Dedifferentiated amniotic fluid mesenchymal stem cell (primary cell): ENCODE measurements around the gene PCCB.
A peak's percentile ranks its signal among the peaks of the same experiment; 100 is the strongest.
"Not testable (repeated sequence)": the region's sequence is repeated elsewhere in the genome, so short reads cannot be mapped to it uniquely, and the experiment has no call there.

Source experiments
- DNase-seq: peaks from one replicate; pipeline ENCODE4 v3.0.0-alpha.2; 2016; ENCODE audit errors: extremely low spot score

The PCCB gene

DNA sequence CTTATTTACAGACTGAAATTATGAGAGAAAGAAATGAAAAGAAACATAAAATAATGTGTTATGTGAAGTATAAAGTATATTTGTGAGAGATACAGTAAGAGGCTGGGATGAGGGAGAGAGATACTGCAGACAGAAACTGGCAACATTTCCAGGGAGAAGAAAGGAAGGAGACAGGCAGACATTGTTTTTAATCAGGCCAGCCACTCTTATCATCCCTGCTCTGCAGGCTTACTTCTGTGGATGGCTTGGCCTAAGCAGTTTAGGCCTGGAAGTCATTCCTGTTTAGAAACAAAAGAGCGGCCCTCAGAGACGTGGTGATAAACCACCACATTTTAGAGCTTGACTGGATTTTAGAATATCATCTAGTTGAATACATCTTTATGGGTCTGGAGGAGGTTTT is 12.4 kb downstream of the PCCB start:
- DNase-seq, result no peak

DNA sequence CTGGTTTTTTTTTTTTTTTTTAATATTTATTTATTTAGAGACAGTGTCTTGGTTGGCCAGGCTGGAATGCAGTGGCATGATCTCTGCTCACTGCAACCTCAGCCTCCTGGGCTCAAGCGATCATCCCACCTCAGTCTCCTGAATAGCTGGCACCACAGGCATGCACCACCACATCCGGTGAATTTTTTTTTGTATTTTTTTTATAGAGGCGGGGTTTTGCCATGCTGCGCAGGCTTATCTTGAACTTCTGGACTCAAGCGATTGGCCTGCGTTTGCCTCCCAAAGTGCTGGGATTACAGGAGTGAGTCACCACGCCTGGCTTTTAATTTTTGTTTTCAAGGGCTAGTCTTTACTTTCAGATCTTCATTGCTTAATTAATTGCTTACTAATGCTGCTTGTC is 13.1 kb downstream of the PCCB start:
- no peak for DNase-seq

DNA sequence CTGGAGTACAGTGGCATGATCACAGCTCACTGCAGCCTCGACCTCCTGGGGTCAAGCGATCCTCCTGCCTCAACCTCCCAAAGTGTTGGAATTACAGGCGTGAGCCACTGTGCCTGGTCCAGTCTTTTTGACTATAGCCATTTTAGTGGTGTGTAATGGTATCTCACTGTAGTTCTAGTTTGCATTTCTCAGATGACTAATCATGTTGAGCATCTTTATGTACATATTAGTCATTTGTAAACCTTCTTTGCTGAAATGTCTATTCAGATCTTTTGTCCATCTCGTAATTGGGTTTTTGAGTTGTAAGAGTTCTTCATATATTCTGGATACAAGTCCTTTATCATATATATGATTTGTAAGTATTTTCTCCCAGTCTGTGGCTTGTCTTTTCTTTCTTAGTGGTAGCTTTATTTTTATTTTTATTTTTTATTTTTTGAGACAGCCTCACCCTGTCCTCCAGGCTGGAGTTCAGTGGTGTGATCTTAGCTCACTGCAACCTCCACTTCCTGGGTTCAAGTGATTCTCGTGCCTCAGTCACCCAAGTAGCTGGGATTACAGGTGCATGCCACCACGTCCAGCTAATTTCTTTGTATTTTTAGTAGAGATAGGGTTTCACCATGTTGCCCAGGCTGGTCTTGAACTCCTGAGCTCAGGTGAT is 16.5 kb downstream of the PCCB start:
- DNase-seq, result not testable (repeated sequence)

DNA sequence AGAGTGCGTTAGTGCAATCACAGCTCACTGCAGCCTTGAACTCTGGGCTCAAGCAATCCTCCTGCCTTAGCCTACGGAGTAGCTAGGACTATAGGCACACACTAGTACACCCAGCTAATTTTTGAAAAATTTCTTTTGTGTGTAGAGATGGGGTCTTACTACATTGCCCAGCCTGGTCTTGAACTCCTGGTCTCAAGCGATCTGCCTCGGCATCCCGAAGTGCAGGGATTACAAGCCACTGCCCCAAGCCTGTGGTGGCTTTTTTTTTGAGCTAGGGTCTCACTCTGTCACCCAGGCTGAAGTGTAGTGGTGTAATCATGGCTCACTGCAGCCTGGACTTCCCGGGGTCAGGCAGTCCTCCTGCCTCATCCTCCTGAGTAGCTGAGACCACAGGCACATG is 17.1 kb downstream of the PCCB start:
- DNase-seq, result no peak

DNA sequence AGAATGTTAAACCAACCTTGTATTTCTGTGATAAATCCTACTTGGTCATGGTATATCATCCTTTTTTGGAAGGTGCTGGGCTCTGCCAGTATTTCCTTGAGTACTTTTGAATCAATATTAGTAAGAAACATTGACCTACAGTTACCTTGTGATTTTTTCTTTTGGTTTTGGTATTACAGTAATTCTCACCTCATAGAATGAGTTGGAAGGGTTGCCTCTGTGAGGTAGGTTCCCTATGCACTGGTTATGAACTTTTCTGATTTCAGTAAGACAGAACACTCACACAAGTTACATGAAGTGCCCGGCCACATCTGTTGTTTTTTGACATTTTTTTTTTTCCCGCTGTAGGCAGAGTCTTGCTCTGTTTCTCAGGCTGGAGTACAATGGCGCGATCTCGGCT is 20.0 kb downstream of the PCCB start:
- DNase-seq, result no peak

DNA sequence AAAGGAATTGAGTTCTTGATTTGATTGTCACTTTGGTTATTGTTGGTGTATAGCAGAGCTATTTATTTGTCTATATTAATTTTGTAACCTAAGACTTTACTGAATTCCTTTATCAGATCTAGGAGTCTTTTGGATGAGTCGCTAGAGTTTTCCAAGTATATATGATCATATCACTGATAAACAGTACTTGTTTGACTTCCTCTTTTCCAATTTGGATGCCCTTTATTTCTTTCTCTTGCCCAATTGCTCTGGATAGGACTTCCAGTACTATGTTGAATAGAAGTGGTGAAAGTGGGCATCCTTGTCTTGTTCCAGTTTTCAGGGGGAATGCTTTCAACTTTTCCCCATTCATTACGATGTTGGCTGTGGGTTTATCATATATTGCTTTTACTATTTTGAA is 21.5 kb downstream of the PCCB start:
- DNase-seq, result not testable (repeated sequence)

DNA sequence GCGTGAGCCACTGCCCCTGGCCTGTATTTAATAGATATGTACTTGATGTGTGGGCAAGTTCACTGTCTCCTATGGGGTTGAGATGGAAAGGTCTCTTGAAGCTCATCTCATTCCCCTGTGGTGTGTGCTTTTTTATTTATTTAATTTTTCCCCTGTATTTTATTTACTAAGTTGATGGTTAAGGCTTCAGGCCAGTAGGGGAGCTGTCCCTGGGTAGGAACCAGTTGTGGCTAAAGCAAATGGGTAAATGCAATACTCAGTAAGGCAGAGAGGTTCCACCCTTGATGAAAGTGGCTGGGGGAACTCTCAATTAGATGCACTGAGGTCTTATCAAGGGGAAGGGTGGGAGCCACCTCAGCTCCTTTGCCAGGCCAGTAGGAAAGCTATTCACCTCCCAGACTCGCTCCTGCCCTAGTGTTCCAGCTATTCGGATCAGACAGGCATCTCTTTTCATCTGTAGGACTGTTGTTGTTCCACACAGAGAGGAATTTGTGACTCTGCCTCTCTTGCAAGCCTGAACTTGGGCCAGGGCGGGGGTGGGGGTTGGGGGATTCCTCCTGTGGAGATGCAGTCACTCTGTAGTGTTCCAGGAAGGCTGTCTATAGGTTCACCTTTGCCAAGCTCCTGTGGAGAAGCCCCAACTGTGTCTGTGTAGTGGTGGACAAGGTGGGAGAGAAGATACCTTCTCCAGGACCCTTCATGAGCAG is 26.1 kb downstream of the PCCB start:
- DNase-seq, result no peak

DNA sequence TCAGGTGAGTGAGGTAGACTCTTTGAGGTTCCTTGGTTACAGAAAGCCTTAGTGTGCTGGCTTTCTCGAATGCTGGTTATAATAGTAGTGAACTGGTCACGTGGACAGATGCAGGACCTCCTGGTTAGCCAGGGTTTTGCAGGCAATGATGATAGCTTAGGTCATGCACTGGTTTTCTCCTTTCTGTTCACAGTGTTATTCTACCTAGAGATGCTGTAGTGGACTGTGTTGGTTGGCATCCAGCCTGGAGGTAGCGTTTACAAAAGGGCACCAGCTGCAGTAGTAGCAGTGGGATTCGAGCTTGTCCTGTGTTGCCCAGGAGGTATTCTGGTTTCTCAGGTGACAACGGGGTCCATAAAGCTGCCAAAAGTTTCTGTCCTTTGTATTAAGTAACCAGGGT is 27.0 kb downstream of the PCCB start:
- no peak for DNase-seq

DNA sequence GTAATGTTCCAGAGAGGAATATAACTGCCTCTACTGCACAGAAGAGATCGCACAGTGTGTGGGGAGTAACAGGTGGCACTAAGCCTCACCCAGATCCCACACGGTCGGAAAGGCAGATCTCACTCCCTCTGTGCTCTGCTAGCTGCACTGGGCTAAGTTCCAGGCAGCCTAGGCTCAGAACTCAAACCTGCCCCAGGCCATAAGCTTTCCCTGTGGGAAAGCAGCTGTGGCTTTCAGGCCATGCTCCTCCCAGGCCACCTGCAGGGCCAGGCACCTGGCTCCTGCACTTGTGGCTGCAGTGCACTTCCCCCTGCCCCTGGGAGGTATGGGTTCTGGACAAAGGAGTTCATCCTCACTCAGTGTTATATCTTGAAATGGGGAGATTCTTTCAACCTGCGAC is 27.5 kb downstream of the PCCB start:
- no peak for DNase-seq

DNA sequence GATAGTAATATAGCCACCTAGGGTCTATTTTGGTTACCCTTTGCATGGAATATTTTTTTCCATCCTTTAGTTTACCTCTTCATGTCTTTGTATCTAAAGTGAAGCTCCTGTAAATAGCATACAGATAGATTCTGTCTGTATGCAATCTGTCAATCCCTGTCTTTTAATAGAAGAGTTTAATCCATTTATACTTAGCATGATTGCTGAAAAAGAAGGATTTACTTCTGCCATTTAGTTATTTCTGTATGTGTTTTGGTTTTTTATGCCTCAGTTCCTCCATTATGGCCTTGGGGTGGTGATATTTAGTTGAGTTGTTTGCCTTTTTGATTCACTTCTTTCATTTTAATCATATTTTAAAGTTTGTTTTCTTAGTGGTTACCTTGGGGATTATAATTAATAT is 29.0 kb downstream of the PCCB start:
- no peak for DNase-seq

DNA sequence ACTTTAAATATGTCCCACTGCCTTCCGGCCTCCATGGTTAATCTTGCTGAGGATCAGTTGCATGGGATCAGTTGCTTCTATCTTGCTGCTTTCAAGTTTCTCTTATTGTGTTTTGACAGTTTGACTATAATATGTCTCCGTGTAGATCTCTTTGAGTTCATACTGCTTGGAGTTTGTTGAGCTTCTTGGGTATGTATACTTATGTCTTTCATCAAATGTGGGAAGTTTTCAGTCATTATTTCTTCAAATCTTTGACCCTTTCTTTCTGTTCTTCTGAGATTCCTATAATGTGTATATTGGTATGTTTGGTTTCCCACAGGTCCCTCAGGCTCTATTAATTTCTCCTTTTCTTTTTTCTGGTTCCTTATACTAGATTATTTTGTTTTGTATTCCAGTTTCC is 30.8 kb downstream of the PCCB start:
- no peak for DNase-seq

DNA sequence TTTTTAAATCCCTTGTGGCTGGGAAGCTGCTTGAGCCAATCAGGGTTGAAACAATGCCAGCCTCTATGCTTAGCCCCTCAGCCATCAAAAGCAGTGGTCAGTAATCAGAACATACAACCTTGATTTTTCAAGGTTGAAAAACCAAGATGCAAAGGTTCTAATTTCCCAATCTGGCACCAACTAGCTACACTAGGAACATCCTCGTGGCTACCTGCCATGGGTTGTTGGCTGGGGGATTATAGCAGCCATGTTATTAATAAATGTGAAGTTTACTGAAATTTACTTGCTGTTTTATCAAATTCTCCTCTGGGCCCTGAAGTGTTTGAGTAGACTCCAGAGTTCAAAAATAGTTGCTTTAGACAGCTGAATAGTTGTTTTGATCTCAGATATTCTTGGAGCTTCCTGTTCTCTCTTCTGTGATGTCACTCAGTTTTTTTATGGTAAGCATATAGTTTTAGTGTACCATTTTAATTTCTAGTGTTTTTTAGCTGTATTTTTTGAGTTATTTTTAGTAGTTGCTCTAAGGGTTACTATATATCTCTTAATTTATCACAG is 31.9 kb downstream of the PCCB start:
- DNase-seq, result no peak

DNA sequence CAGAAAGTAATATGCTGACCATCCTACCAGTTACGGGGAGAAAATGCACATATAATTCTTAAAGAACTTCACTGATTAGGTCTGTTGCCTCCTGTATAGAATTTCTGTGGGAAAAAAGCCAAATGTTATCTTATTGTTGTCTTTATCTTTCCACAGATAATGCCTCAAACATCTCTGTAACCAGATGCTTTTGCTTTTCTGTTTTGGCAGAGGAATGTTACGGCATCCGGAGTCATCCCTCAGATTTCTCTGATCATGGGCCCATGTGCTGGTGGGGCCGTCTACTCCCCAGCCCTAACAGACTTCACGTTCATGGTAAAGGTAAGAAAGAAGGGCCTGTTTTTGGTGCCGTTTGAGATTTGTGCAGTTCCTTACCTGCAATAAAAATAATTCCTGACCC is 33.5 kb downstream of the PCCB start:
- no peak for DNase-seq

DNA sequence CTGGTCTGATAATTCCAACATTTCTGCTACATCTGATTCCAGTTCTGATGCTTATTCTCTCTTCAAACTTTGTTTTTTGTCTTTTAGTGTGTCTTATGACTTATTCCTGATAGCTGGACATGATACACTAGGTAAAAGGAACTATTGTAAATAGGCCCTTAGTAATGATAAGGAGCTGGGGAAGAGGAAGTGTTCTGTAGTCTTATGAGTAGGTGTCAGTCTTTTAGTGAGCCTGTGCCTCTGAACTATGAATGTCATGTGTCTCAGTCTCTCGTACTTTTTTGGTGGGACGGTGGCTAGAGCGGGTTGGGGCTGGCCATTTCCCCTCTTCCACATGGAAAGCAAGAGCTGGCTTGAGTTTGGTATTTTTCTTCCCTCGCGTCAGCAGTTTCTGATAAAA is 41.2 kb downstream of the PCCB start:
- no peak for DNase-seq

DNA sequence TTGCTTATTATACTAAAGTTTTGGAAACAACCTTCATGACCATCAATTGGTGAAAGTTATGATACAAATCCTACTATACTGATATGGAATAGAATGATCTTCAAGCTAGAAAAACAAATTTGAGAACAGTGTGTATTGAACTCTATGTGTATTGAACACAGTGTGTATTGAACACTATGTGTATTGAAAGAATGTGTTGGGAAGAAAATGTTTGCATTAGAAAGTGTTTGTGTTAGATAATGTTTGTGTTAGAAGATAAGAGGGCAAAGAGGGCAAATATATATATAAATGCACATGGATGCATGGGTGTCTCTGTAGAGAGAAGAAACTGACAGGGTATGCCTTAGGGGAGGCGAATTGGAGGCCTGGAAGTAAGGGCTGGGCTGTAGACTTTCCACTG is 42.4 kb downstream of the PCCB start:
- no peak for DNase-seq

DNA sequence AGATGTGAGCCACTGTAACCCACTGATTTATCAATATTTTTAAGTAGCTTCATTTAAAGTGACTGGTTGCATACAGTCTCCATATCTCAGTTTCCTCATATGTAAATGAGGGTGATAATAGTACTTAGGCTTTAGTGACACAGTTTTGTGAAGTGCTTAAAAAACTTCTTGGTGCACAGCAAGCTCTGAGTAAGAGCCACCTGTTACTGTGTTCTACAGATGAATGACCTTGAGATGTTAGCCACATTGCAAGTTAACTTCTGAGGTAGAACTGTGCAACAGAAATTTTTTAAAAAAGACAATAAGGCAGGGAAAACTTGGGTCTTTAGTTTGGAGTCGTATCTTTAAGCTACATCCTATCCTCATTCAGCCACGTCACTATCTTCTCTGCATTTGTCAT is 43.1 kb downstream of the PCCB start:
- no peak for DNase-seq

DNA sequence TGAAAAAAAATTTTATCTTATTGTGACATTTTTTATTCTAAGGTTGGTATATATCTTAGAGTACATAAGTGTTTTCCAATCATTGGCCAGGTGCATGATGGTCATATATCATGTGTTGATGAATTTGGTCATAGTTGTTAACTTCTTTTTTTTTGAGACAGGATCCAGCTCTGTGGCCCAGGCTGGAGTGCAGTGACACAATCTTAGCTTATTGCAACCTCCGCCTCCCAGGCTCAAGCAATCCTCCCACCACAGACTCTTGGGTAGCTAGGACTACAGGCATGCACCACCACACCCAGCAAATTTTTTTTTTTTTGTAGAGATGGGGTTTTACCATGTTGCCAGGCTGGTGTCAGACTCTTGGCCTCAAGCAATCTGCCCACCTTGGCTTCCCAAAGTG is 44.0 kb downstream of the PCCB start:
- DNase-seq, result no peak

DNA sequence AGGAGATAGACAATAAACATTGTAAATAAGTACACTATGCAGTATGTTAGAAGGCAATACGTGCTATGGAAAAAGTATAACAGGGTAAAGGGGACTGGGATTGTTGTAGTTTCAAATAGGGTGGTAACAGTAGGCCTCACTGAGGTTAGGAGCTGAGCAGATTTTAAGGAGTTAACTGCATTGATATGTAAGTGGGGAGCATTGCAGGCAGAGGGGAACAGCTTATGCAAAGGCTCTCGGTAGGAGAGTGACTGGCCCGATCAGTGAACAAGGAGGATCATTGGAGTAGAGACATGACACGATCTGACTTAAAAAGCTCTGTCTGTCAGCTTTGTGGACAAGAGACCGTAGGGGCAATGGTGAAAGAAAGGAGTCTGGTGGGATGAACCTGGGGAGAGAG is 46.8 kb downstream of the PCCB start:
- no peak for DNase-seq

DNA sequence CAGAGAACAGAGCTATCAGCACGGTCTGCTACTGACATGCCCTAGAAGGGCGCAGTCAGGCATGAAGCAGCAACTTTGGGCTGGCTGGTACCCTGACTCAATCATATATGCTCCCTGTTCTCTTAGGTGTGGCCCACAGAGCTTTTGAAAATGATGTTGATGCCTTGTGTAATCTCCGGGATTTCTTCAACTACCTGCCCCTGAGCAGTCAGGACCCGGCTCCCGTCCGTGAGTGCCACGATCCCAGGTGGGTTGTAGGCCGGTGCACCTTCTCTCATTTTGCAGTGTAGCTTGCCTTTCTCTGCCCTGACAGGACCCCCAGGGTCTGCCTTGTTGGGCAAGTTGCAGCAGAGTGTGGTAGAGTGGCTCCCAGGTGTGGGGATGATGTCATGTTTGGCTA is 47.7 kb downstream of the PCCB start:
- DNase-seq, result no peak

DNA sequence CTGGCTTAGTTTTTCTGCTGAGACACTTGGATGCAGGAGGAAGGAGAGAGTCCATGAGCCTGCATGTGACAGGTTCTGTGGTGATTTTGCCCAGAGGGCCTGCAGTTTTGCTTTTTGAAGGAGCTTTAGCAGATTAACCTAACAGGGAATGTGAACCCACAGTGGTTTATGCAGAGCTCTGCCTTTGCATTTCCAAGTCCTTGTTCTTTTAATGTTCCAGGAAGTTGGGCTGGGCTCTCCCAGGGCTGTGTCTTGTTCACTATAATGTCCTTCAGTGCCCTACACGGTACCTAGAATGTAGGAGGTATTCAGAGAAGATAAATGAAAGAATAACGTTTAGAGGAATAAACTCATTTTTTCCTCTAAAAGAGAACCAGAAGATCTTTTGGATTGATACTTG is 50.3 kb downstream of the PCCB start:
- no peak for DNase-seq

DNA sequence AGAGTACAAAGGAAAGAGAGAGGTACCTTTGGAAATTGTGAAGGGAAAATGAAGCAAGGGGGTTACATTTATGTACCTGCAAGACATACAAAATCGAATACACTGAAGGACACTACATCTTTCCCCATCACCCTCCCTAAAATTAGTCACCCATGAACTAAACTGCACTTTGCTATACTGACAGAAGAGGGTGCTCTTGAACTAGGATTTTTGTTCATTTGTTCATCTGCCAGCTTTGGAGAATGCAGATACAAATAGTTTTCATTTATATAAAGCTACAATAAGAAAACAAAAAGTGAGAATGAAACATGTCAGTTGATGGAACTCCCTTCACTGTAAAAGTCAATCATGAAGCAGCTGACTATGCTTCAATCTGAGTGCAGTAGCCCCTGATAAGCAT is 55.7 kb downstream of the PCCB start:
- peak; percentile 19 for DNase-seq

DNA sequence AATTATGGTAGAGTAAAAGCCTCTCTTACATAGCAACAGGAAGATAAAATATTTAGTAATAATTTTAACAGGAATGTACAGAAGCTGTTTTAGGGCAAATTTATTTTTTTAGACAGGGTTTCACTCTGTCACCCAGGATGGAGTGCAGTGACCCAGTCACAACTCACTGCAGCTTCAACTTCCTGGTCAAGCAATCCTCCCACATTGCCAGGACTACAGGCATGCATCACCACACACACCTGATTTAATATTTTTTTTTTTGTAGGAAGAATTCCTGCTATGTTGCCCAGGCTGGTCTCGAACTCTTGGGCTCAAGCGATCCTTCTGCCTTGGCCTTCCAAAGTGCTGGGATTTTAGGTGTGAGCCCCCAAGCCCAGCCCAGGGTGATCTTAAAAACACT is 61.1 kb downstream of the PCCB start:
- no peak for DNase-seq

DNA sequence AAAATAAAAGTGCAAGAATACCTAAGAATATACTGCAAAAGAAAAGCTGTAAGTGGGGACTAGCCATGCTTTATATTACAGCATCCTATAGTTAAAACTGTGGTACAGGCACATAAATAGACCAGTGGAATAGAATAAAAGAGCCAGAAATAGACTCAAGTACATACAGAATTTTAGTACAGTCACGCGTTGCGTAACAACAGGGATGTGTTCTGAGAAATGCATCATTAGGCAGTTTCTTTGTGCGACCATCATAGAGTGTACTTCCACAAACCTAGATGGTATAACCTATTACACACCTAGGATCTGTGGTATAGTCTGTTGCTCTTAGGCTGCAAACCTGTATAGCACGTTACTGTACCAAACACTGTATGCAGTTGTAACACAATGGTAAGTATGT is 61.8 kb downstream of the PCCB start:
- no peak for DNase-seq

DNA sequence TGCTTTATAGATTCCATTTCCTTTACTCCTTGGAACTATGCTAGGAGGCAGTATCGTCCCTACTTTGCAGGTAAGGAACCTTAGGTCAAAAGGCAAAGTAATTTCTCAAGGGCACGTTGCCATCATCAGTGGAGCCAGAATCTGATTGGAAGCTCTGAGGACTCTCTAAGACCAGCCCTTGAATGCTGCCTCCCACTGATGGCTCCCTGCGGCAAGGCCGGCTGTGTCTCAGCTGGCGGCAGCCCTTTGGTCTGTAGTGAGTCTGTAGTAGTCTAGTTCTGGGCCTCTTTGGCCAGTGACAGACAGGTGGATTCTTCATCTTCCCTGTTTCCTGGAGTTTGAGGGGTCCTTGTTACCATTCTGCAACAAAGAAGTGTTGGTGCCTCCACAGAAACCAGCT is 76.2 kb downstream of the PCCB start:
- DNase-seq, result no peak
